SK-N-MC (cell line): ENCODE data around the gene DDX25.

Experiments used
- EZH2 ChIP-seq: fragments of 200-600 bp; sonication (generic); IDR thresholded peaks from one replicate; pipeline ENCODE4 v1.6.1; 2017; ENCODE audit warnings: antibody characterized with exemption
- FOXP2 ChIP-seq: optimal IDR thresholded peaks from 2 replicates; pipeline ENCODE3; 2011; ENCODE audit warnings: mild to moderate bottlenecking, moderate library complexity; ENCODE audit not compliant: insufficient read depth; ENCODE audit errors: extremely low read length, control extremely low read depth
- POLR2AphosphoS5 ChIP-seq: IDR thresholded peaks from 2 replicates; pipeline ENCODE4 v1.6.1; 2012; ENCODE audit warnings: mild to moderate bottlenecking, low read depth, low read length, borderline replicate concordance

DNA sequence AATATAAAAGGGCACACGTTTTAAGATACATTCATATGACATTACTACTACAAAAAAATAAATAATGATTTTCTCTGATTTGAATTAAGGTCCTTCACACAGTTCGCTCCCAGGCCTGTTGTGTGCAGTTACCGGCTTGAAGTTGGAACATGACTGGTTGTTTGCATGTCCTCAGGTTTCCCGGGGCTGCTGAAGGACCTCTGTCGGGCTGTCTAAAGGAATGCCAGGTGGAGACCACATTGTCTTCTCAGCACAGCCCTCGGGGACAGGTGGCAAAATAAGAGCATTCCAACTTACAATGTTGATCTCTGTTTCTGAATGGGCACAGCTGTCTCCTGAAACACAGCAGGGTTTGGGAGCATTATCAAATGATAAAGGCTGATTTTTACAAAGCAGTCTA is 56.5 kb downstream of the DDX25 start:
- no peak for TF ChIP-seq POLR2AphosphoS5
- TF ChIP-seq EZH2, result no peak
- TF ChIP-seq FOXP2, result no peak
